Lower leg skin (tissue), 4 donors: ENCODE measurements around the gene PHLDA2. TPM values are rescaled to one million over a fixed set of nuclear protein-coding genes. Genes with fewer than 3 reads are reported as not detected.
A peak's percentile ranks its signal among the peaks of the same experiment; 100 is the strongest.
"Not testable (repeated sequence)": the region's sequence is repeated elsewhere in the genome, so short reads cannot be mapped to it uniquely, and the experiment has no call there.

Experiments
- DNase-seq, 2 donors: peaks; one replicate each; pipeline ENCODE4 v3.0.0-alpha.2; 2019; ENCODE audit warnings: low spot score in 2 of 2
- H3K4me3 ChIP-seq: fragments of 200-600 bp; sonication (generic); 2 replicates; pipeline ENCODE4 v1.5.1; 2017; ENCODE audit warnings: mild to moderate bottlenecking, low read depth; ENCODE audit not compliant: poor library complexity, severe bottlenecking
- CTCF ChIP-seq, 3 donors: fragments of 450-650 bp; IDR thresholded peaks; one replicate each; pipeline ENCODE4 v1.5.1; 2016; ENCODE audit warnings: antibody characterized with exemption in 3 of 3, mild to moderate bottlenecking in 3 of 3, moderate library complexity in 2 of 3
- POLR2A ChIP-seq, 2 donors: fragments of 450-650 bp; IDR thresholded peaks; one replicate each; pipeline ENCODE4 v1.6.1; 2016 to 2017; ENCODE audit warnings: antibody characterized with exemption in 2 of 2, mild to moderate bottlenecking in 1 of 2, moderate library complexity in 1 of 2
- WGBS, 2 donors: methylation state at CpG; one replicate each; pipeline ENCODE4 v1.1.5; 2018; 5-methylcytosine and 5-hydroxymethylcytosine counted together
- intact Hi-C: fragments of 100-400 bp; cut with DNase I; formaldehyde crosslinking; loops from one replicate; pipeline ENCODE4 v1.15.0; 2023; ENCODE audit warnings: low total_unique reads
- total RNA-seq, 4 donors: library from RNA; depleted of rRNA; stranded (reverse); fragments of >200 nt; gene quantifications; one replicate each; pipeline ENCODE4 v1.1.0, GENCODE V29; 2016

Gene PHLDA2
- total RNA-seq, 4 donors from 2014 or later, result 5.1 to 16.0 (median 7.4) TPM

- TF ChIP-seq POLR2A (IDR thresholded peaks at IDR 0.05), result no peak
- no peak for TF ChIP-seq CTCF (IDR thresholded peaks at IDR 0.05)
- intact Hi-C loops, result no loop called here
- WGBS, 2 donors, result 90 to 91% methylated on average over 13 to 14 of the region's 14 CpGs
- no peak overlapping the region for H3K4me3 ChIP-seq
- no peak for DNase-seq
These were observed 21.1 kb downstream of the PHLDA2 start for GRCh38 chr11:2908130-2908529.

- DNase-seq, H3K4me3 ChIP-seq, intact Hi-C loops: not testable (repeated sequence)
- 88 to 92% methylated on average over 7 of the region's 7 CpGs for WGBS, 2 donors
These were observed 23.9 kb downstream of the PHLDA2 start for GRCh38 chr11:2905299-2905698.

- 50 to 61% methylated on average over 17 to 21 of the region's 21 CpGs for WGBS, 2 donors
- intact Hi-C loops, result no loop called here
- H3K4me3 ChIP-seq, result no peak overlapping the region
- no peak for TF ChIP-seq CTCF (IDR thresholded peaks at IDR 0.05)
- TF ChIP-seq POLR2A (IDR thresholded peaks at IDR 0.05), result no peak
- no peak for DNase-seq
These were observed 24.8 kb downstream of the PHLDA2 start for GRCh38 chr11:2904153-2905052.

- H3K4me3 ChIP-seq, result no peak overlapping the region
- no peak for TF ChIP-seq CTCF (IDR thresholded peaks at IDR 0.05)
- no peak for TF ChIP-seq POLR2A (IDR thresholded peaks at IDR 0.05)
- intact Hi-C loops, result no loop called here
- WGBS, 2 donors, result 48 to 72% methylated on average over 7 of the region's 7 CpGs
- no peak for DNase-seq
These were observed 25.6 kb downstream of the PHLDA2 start for GRCh38 chr11:2903672-2904011.

- intact Hi-C loops, result no loop called here
- DNase-seq, result no peak
- 46 to 52% methylated on average over 19 to 21 of the region's 23 CpGs for whole genome bisulfite sequencing, 2 donors
- TF ChIP-seq POLR2A (IDR thresholded peaks at IDR 0.05), result no peak
- no peak for TF ChIP-seq CTCF (IDR thresholded peaks at IDR 0.05)
- H3K4me3 ChIP-seq, result peak overlapping the region; percentile 52
These were observed 26.2 kb downstream of the PHLDA2 start for GRCh38 chr11:2902784-2903671.
